K562 (cell line): ENCODE measurements around the gene STK25. TPM values are rescaled to one million over a fixed set of nuclear protein-coding genes. Genes with fewer than 3 reads are reported as not detected.

ENCODE experiments used
- ATAC-seq: fragments of 200-7000 bp; cut with Tn5 transposase; 3 replicates; pipeline ENCODE4 v1.9.1; 2020; ENCODE audit warnings: moderate library complexity
- BruUV-seq: library from RNA; stranded (reverse); fragments of 400-500 nt; replicated peaks from 2 replicates; lab custom pipeline; 2021; lab: Mats Ljungman, UMichigan
- CTCF ChIA-PET: fragments of 300-600 bp; formaldehyde crosslinking; extraction: SDS; loops from one replicate; lab custom pipeline; 2021; ENCODE audit warnings: low intra/inter-chr PET ratio; lab: Yijun Ruan, JAX
- POLR2A ChIA-PET: fragments of 300-600, 350-650 bp; sonication (Branson Sonifier 250); formaldehyde crosslinking; extraction: SDS; loops from one replicate; lab custom pipeline; 2021; ENCODE audit warnings: antibody characterized with exemption, inconsistent platforms; lab: Yijun Ruan, JAX
- DNase-seq, 4 experiments: peaks; one replicate each; pipeline versions ENCODE4 v3.0.0 to v3.0.0-alpha.2; 2011 to 2018; ENCODE audit warnings: low spot score in 3 of 4, mixed read lengths in 3 of 4; ENCODE audit errors: extremely low read depth in 1 of 4
- FAIRE-seq: peaks from 2 replicates; lab custom pipeline; 2011; peaks lifted over from hg19 to GRCh38; lab: Jason Lieb, UNC
- H2AFZ ChIP-seq: 2 replicates; pipeline ENCODE4 v1.6.0; 2011; ENCODE audit warnings: low read depth, low read length, control low read depth, inconsistent platforms
- H3K27ac ChIP-seq: fragments of 200-600 bp; 3 replicates; pipeline ENCODE4 v1.8.0; 2011; ENCODE audit warnings: low read depth, mild to moderate bottlenecking, control low read depth, inconsistent platforms, low read length, moderate library complexity, mixed read lengths; ENCODE audit errors: extremely low read depth
- H3K27me3 ChIP-seq, 2 experiments: fragments of 300-600 bp in 1 of 2; 2 replicates in 1 of 2; 3 replicates in 1 of 2; pipeline versions ENCODE4 v1.6.0 to v1.8.0; 2011; ENCODE audit warnings: inconsistent platforms in 2 of 2, low read length in 2 of 2, mild to moderate bottlenecking in 1 of 2, mixed read lengths in 1 of 2, moderate library complexity in 1 of 2; ENCODE audit not compliant: control insufficient read depth in 2 of 2, insufficient read depth in 2 of 2
- H3K36me3 ChIP-seq: fragments of 300-600 bp; 3 replicates; pipeline ENCODE4 v1.8.0; 2011; ENCODE audit warnings: mild to moderate bottlenecking, low read length, inconsistent platforms; ENCODE audit not compliant: control insufficient read depth, insufficient read depth
- H3K4me1 ChIP-seq, 2 experiments: fragments of 200-600 bp in 1 of 2; replicated peaks in 1 of 2; 2 replicates in 1 of 2; 3 replicates in 1 of 2; pipeline versions ENCODE4 v1.5.1 to v1.8.0; 2011; ENCODE audit warnings: inconsistent platforms in 2 of 2, low read length in 2 of 2, mild to moderate bottlenecking in 1 of 2, mixed read lengths in 1 of 2, moderate library complexity in 1 of 2; ENCODE audit not compliant: control insufficient read depth in 2 of 2, insufficient read depth in 2 of 2
- H3K4me2 ChIP-seq: 2 replicates; pipeline ENCODE4 v1.6.1; 2011; ENCODE audit warnings: low read length, control low read depth, inconsistent platforms, mixed read lengths; ENCODE audit not compliant: insufficient read depth
- H3K4me3 ChIP-seq: fragments of 200-600 bp; sonication (generic), shearing (Covaris generic); 2 replicates; pipeline ENCODE4 v1.5.1; 2016; ENCODE audit warnings: control low read depth, inconsistent platforms
- H3K79me2 ChIP-seq: fragments of 200-600 bp; 3 replicates; pipeline ENCODE4 v1.8.0; 2011; ENCODE audit warnings: low read length, inconsistent platforms; ENCODE audit not compliant: control insufficient read depth, insufficient read depth
- H3K9ac ChIP-seq, 2 experiments: 2 replicates each; pipeline versions ENCODE4 v1.6.0 to v1.6.1; 2011; ENCODE audit warnings: low read depth in 2 of 2, low read length in 2 of 2, control low read depth in 1 of 2, inconsistent platforms in 1 of 2, mild to moderate bottlenecking in 1 of 2, mixed read lengths in 1 of 2; ENCODE audit not compliant: insufficient read depth in 1 of 2
- H3K9me1 ChIP-seq: one replicate; pipeline ENCODE4 v1.6.0; 2011; ENCODE audit warnings: inconsistent platforms, mild to moderate bottlenecking, low read length, moderate library complexity; ENCODE audit not compliant: control insufficient read depth, insufficient read depth
- H3K9me3 ChIP-seq: replicated peaks from 2 replicates; pipeline ENCODE4 v1.5.1; 2011; ENCODE audit warnings: low read depth, low read length, inconsistent platforms; ENCODE audit not compliant: control insufficient read depth, insufficient read depth
- H4K20me1 ChIP-seq: replicated peaks from 2 replicates; pipeline ENCODE4 v1.6.1; 2011; ENCODE audit warnings: low read length, inconsistent platforms, mixed read lengths; ENCODE audit not compliant: control insufficient read depth, insufficient read depth
- ARID2 ChIP-seq: fragments of 450-650 bp; IDR thresholded peaks from 2 replicates; pipeline ENCODE4 v1.6.1; 2017; ENCODE audit warnings: antibody characterized with exemption, mild to moderate bottlenecking
- C11orf30 ChIP-seq: fragments of 450-650 bp; IDR thresholded peaks from 2 replicates; pipeline ENCODE4 v1.6.1; 2016; ENCODE audit warnings: low read depth, mild to moderate bottlenecking
- CBFB ChIP-seq: sonication (generic); formaldehyde crosslinking; IDR thresholded peaks from 2 replicates; pipeline ENCODE4 v1.4.0; 2020; ENCODE audit warnings: mild to moderate bottlenecking, missing genetic modification reagents
- CREB1 ChIP-seq, 2 experiments: sonication (generic) in 1 of 2; formaldehyde crosslinking in 1 of 2; IDR thresholded peaks; 2 replicates each; pipeline versions ENCODE4 v1.6.1 to v1.8.0; 2012 to 2022; ENCODE audit warnings: inconsistent platforms in 1 of 2, mild to moderate bottlenecking in 1 of 2, missing genetic modification reagents in 1 of 2, moderate library complexity in 1 of 2
- EGR1 ChIP-seq: fragments of 450-650 bp; conservative IDR thresholded peaks from 2 replicates; pipeline ENCODE4 v1.6.1; 2017; ENCODE audit warnings: mild to moderate bottlenecking
- OTX1 ChIP-seq: fragments of 450-650 bp; formaldehyde crosslinking; IDR thresholded peaks from 2 replicates; pipeline ENCODE4 v1.4.0; 2022; ENCODE audit warnings: mild to moderate bottlenecking
- POLR2G ChIP-seq: fragments of 200-400 bp; formaldehyde crosslinking; IDR thresholded peaks from 2 replicates; pipeline ENCODE4 v1.6.1; 2017; ENCODE audit warnings: low read depth, mild to moderate bottlenecking, antibody characterized with exemption, low read length, moderate library complexity
- SP2 ChIP-seq: IDR thresholded peaks from 2 replicates; pipeline ENCODE4 v1.6.1; 2011; ENCODE audit warnings: mild to moderate bottlenecking, low read depth, low read length, moderate library complexity; ENCODE audit not compliant: poor library complexity, severe bottlenecking; ENCODE audit errors: extremely low read depth
- TRIM28 ChIP-seq: fragments of 450-650 bp; IDR thresholded peaks from 2 replicates; pipeline ENCODE4 v1.6.1; 2017
- ZKSCAN1 ChIP-seq: fragments of 150-350 bp; IDR thresholded peaks from 2 replicates; pipeline ENCODE4 v1.6.1; 2016; ENCODE audit warnings: low read depth, low read length
- ZNF436 ChIP-seq: fragments of 250-450, 450-650 bp; sonication (Bioruptor Pico); formaldehyde crosslinking; IDR thresholded peaks from 2 replicates; pipeline ENCODE4 v1.7.0; 2020; ENCODE audit warnings: mild to moderate bottlenecking
- ZNF778 ChIP-seq: fragments of 450-650 bp; formaldehyde crosslinking; IDR thresholded peaks from 2 replicates; pipeline ENCODE4 v1.4.0; 2020; ENCODE audit warnings: mild to moderate bottlenecking, moderate library complexity
- WGBS: fragments of 100-300 bp; shearing (Covaris generic); methylation state at CpG from one replicate; pipeline ENCODE4 v1.1.6; 2016; ENCODE audit warnings: low coverage, mixed read lengths; ENCODE audit not compliant: insufficient coverage; ENCODE audit errors: missing lambda C conversion rate; 5-methylcytosine and 5-hydroxymethylcytosine counted together
- in situ Hi-C: fragments of 300-500 bp; cut with MboI; formaldehyde crosslinking; loops from 4 replicates; pipeline ENCODE4 v1.15.0; 2018; ENCODE audit warnings: inconsistent platforms, mixed read lengths
- intact Hi-C: fragments of 100-400 bp; cut with micrococcal nuclease; formaldehyde crosslinking; loops from 2 replicates; pipeline ENCODE4 v1.14.2; 2022
- polyA plus RNA-seq, 8 experiments: library from polyadenylated mRNA; depleted of rRNA in 4 of 8; stranded (reverse) in 5 of 8; unstranded in 3 of 8; fragments of >200 nt; fragmentation: Nextera tagmentation in 2 of 8; fragmentation: Illumina TruSeq in 1 of 8; extraction: Ambion mirVana in 2 of 8; extraction: Trizol in 1 of 8; gene quantifications; 2 replicates each; pipeline versions ENCODE4 v1.2.1 to v1.2.3, GENCODE V29; 2011 to 2014; ENCODE audit warnings: inconsistent platforms in 1 of 8, missing spikeins in 1 of 8
- total RNA-seq, 7 experiments: library from RNA; depleted of rRNA in 6 of 7; stranded (reverse); fragments of >200 nt in 6 of 7; fragmentation: Illumina TruSeq in 2 of 7; extraction: Trizol in 2 of 7; gene quantifications; 2 replicates each; pipeline versions ENCODE4 v1.2.1 to v1.2.3, GENCODE V29; 2011 to 2021; ENCODE audit warnings: low replicate concordance in 1 of 7
- TF ChIP-seq, protein P1 (sequence below): sonication (generic); formaldehyde crosslinking; IDR thresholded peaks from 2 replicates; pipeline ENCODE4 v1.8.0; 2022; ENCODE audit warnings: mild to moderate bottlenecking, missing genetic modification reagents
- TF ChIP-seq, protein P2 (sequence below), 2 experiments: fragments of 450-650 bp; IDR thresholded peaks; 2 replicates each; pipeline ENCODE4 v1.6.1; 2016

STK25 gene
- total and polyA plus RNA-seq, 9 of the 15 experiments (the other 6 are each of a cell fraction or from before 2014, with no cell fraction given): 5.4 to 177 (median 116) TPM

DNA sequence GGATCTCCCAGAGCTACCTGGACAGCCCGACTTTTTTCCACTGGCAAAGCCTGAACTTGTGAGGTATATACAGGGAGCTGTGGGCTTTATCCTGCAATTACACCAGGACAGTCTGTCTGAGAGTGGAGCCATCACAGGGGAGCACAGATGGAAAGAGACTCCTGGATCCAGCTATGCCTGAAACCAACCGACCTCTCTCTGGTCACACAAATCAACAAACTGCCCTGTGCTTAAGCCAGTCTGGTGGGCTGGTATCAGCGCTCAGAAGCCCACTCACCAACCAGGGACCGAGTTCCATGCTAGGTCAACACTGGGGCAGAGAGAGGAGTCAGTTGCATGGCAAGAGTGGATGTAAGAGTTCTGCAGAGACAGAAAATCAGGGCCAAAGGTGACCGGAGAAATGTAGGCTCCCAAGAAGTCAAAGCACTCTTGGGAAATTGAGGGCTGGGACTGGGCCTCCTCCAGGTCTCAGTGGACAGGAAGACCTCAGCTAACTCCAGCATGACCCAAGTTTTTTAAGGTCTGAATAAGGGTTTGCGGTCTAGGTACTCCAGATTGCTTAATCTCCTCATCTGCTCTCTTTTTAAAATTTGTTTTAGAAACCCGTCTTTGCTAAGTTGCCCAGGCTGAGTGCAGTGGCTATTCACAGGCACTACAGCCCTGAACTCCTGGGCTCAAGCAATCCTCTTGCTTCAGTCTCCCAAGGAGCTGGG is 46.4 kb upstream of the STK25 start:
- H3K9me3 ChIP-seq: no peaks in the 10 kb centered on the region
- intact Hi-C loops: no loop called here
- H3K4me3 ChIP-seq: no peak overlapping the region
- no peaks in the 10 kb centered on the region for H3K79me2 ChIP-seq
- H3K9me1 ChIP-seq: no peaks in the 10 kb centered on the region
- CTCF ChIA-PET: no interaction called here
- ATAC-seq (no peak), DNase-seq (no peak), FAIRE-seq (no peak)
- BruUV-seq: no TSS peak
- H4K20me1 ChIP-seq: no peaks in the 10 kb centered on the region
- no peak overlapping the region for H2AFZ ChIP-seq
- H3K36me3 ChIP-seq: no peaks in the 10 kb centered on the region
- H3K27ac ChIP-seq: no peak overlapping the region
- H3K4me2 ChIP-seq: no peak overlapping the region
- POLR2A ChIA-PET: interaction anchor here (0.5 to 0.7 kb wide), 2 partner anchors 62 to 88 kb away, joined by 4 read pairs; no protein-coding TSS in a partner anchor
- H3K9ac ChIP-seq: no peak overlapping the region
- WGBS: 17% methylated on average over 7 of the region's 7 CpGs
- H3K4me1 ChIP-seq: peaks cover 0 to 37% of the 10 kb centered on the region in 2 experiments; a peak in 2 of 5 replicates
- in situ Hi-C loops: no loop called here
- peaks cover 0 to 9% of the 10 kb centered on the region in 2 experiments; a peak in 2 of 5 replicates for H3K27me3 ChIP-seq
- TF ChIP-seq EGR1 (no peak), SP2 (no peak), CREB1 (IDR thresholded peaks at IDR 0.05) (no peak), CREB1 (CRISPR knock-in tag; IDR thresholded peaks at IDR 0.05) (no peak), ZKSCAN1 (no peak), CBFB (CRISPR knock-in tag) (no peak), TRIM28 (no peak), ZNF778 (CRISPR knock-in tag) (no peak), ZNF436 (CRISPR knock-in tag) (no peak), OTX1 (no peak), ARID2 (no peak), POLR2G (no peak), C11orf30 (no peak)
- TF ChIP-seq, protein P1, sequence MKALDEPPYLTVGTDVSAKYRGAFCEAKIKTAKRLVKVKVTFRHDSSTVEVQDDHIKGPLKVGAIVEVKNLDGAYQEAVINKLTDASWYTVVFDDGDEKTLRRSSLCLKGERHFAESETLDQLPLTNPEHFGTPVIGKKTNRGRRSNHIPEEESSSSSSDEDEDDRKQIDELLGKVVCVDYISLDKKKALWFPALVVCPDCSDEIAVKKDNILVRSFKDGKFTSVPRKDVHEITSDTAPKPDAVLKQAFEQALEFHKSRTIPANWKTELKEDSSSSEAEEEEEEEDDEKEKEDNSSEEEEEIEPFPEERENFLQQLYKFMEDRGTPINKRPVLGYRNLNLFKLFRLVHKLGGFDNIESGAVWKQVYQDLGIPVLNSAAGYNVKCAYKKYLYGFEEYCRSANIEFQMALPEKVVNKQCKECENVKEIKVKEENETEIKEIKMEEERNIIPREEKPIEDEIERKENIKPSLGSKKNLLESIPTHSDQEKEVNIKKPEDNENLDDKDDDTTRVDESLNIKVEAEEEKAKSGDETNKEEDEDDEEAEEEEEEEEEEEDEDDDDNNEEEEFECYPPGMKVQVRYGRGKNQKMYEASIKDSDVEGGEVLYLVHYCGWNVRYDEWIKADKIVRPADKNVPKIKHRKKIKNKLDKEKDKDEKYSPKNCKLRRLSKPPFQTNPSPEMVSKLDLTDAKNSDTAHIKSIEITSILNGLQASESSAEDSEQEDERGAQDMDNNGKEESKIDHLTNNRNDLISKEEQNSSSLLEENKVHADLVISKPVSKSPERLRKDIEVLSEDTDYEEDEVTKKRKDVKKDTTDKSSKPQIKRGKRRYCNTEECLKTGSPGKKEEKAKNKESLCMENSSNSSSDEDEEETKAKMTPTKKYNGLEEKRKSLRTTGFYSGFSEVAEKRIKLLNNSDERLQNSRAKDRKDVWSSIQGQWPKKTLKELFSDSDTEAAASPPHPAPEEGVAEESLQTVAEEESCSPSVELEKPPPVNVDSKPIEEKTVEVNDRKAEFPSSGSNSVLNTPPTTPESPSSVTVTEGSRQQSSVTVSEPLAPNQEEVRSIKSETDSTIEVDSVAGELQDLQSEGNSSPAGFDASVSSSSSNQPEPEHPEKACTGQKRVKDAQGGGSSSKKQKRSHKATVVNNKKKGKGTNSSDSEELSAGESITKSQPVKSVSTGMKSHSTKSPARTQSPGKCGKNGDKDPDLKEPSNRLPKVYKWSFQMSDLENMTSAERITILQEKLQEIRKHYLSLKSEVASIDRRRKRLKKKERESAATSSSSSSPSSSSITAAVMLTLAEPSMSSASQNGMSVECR (CRISPR knock-in tag): no peak
- TF ChIP-seq, protein P2, sequence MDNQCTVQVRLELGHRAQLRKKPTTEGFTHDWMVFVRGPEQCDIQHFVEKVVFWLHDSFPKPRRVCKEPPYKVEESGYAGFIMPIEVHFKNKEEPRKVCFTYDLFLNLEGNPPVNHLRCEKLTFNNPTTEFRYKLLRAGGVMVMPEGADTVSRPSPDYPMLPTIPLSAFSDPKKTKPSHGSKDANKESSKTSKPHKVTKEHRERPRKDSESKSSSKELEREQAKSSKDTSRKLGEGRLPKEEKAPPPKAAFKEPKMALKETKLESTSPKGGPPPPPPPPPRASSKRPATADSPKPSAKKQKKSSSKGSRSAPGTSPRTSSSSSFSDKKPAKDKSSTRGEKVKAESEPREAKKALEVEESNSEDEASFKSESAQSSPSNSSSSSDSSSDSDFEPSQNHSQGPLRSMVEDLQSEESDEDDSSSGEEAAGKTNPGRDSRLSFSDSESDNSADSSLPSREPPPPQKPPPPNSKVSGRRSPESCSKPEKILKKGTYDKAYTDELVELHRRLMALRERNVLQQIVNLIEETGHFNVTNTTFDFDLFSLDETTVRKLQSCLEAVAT (IDR thresholded peaks at IDR 0.05): no peak
